Hepatocyte (in vitro differentiated cells): ENCODE data around the gene C12orf42. TPM values are rescaled to one million over a fixed set of nuclear protein-coding genes. Genes with fewer than 3 reads are reported as not detected.

ENCODE experiments used
- DNase-seq: peaks from one replicate; pipeline ENCODE4 v3.0.0-alpha.2; 2016; ENCODE audit warnings: low spot score
- H2AFZ ChIP-seq: fragments of 200-600 bp; sonication (generic); 2 replicates; pipeline ENCODE4 v1.6.0; 2016; ENCODE audit warnings: antibody characterized with exemption, mild to moderate bottlenecking
- H3K27ac ChIP-seq: fragments of 200-600 bp; sonication (generic); 2 replicates; pipeline ENCODE4 v1.5.1; 2016; ENCODE audit warnings: mild to moderate bottlenecking
- H3K27me3 ChIP-seq: fragments of 200-600 bp; sonication (generic); 2 replicates; pipeline ENCODE4 v1.6.1; 2016
- H3K36me3 ChIP-seq: fragments of 200-600 bp; sonication (generic); replicated peaks from 2 replicates; pipeline ENCODE4 v1.5.1; 2016; ENCODE audit warnings: low read depth; ENCODE audit not compliant: insufficient read depth
- H3K4me1 ChIP-seq: fragments of 200-600 bp; sonication (generic); 2 replicates; pipeline ENCODE4 v1.5.1; 2016; ENCODE audit warnings: mild to moderate bottlenecking, moderate library complexity; ENCODE audit not compliant: insufficient read depth
- H3K4me2 ChIP-seq: fragments of 200-600 bp; sonication (generic); 2 replicates; pipeline ENCODE4 v1.6.0; 2016
- H3K4me3 ChIP-seq: fragments of 200-600 bp; sonication (generic); 2 replicates; pipeline ENCODE4 v1.5.1; 2016; ENCODE audit warnings: mild to moderate bottlenecking
- H3K79me2 ChIP-seq: fragments of 200-600 bp; sonication (generic); 2 replicates; pipeline ENCODE4 v1.6.0; 2017; ENCODE audit warnings: mild to moderate bottlenecking
- H3K9me2 ChIP-seq: fragments of 200-600 bp; sonication (generic); replicated peaks from 2 replicates; pipeline ENCODE4 v1.6.0; 2017; ENCODE audit warnings: mild to moderate bottlenecking; ENCODE audit not compliant: insufficient read depth
- H3K9me3 ChIP-seq: fragments of 200-600 bp; sonication (generic); 2 replicates; pipeline ENCODE4 v1.5.1; 2016; ENCODE audit warnings: low read depth, mild to moderate bottlenecking
- H4K20me1 ChIP-seq: fragments of 200-600 bp; sonication (generic); 2 replicates; pipeline ENCODE4 v1.6.0; 2016; ENCODE audit warnings: mild to moderate bottlenecking; ENCODE audit not compliant: insufficient read depth, poor library complexity, severe bottlenecking
- CTCF ChIP-seq: fragments of 200-600 bp; sonication (generic); IDR thresholded peaks from 2 replicates; pipeline ENCODE4 v1.5.1; 2016; ENCODE audit warnings: antibody characterized with exemption, mild to moderate bottlenecking; ENCODE audit not compliant: poor library complexity
- EZH2 ChIP-seq: fragments of 200-600 bp; sonication (generic); IDR thresholded peaks from 2 replicates; pipeline ENCODE4 v1.6.1; 2016; ENCODE audit warnings: antibody characterized with exemption, mild to moderate bottlenecking, borderline replicate concordance
- EZH2phosphoT487 ChIP-seq: fragments of 200-600 bp; sonication (generic); IDR thresholded peaks from one replicate; pipeline ENCODE4 v1.6.1; 2018; ENCODE audit warnings: antibody characterized with exemption, mild to moderate bottlenecking, low read depth, moderate library complexity; ENCODE audit not compliant: unreplicated experiment, severe bottlenecking
- WGBS: methylation state at CpG from one replicate; pipeline ENCODE4 v1.1.6; 2016; ENCODE audit warnings: low lambda C conversion rate; ENCODE audit errors: missing lambda C conversion rate; 5-methylcytosine and 5-hydroxymethylcytosine counted together
- polyA plus RNA-seq: library from polyadenylated mRNA; unstranded; fragments of >200 nt; fragmentation: Nextera tagmentation; extraction: Ambion mirVana; gene quantifications from 2 replicates; pipeline ENCODE4 v1.2.1, GENCODE V29; 2016
- total RNA-seq: library from RNA; depleted of rRNA; stranded (reverse); fragments of >200 nt; gene quantifications from 2 replicates; pipeline ENCODE4 v1.2.3, GENCODE V29; 2014

C12orf42 gene
- total and polyA plus RNA-seq, 2 experiments from 2014 or later, result not detected

- Histone ChIP-seq H3K9me2 (no peaks in the 10 kb centered on the region), H2AFZ (no peak overlapping the region), H3K27me3 (peaks cover 6% of the 10 kb centered on the region), H3K36me3 (no peaks in the 10 kb centered on the region), H3K27ac (no peak overlapping the region), H3K4me3 (no peak overlapping the region), H3K9me3 (no peaks in the 10 kb centered on the region), H3K4me2 (no peak overlapping the region), H3K79me2 (no peaks in the 10 kb centered on the region), H4K20me1 (no peaks in the 10 kb centered on the region), H3K4me1 (no peaks in the 10 kb centered on the region)
- no peak for TF ChIP-seq EZH2phosphoT487
- TF ChIP-seq EZH2, result no peak
- no peak for TF ChIP-seq CTCF
- no peak for DNase-seq
- WGBS, result 96% methylated on average over 7 of the region's 7 CpGs
Observed at GRCh38 chr12:103504606-103505005, 8.8 kb upstream of the C12orf42 start.

GRCh38 chr12:103503546-103504480 is 8.0 kb upstream of the C12orf42 start:
- no peaks in the 10 kb centered on the region for H3K36me3 ChIP-seq
- H3K4me1 ChIP-seq, result no peaks in the 10 kb centered on the region
- no peaks in the 10 kb centered on the region for H3K79me2 ChIP-seq
- H3K4me2 ChIP-seq, result no peak overlapping the region
- WGBS, result 89% methylated on average over 14 of the region's 14 CpGs
- no peaks in the 10 kb centered on the region for H3K9me3 ChIP-seq
- TF ChIP-seq EZH2 (no peak), CTCF (peak; percentile 48)
- peak; percentile 60 for DNase-seq
- H3K27ac ChIP-seq, result no peak overlapping the region
- H3K9me2 ChIP-seq, result no peaks in the 10 kb centered on the region
- no peak overlapping the region for H2AFZ ChIP-seq
- H3K27me3 ChIP-seq, result no peaks in the 10 kb centered on the region
- H4K20me1 ChIP-seq, result no peaks in the 10 kb centered on the region
- no peak overlapping the region for H3K4me3 ChIP-seq

GRCh38 chr12:103501447-103501846 is 5.7 kb upstream of the C12orf42 start:
- no peak for DNase-seq

More at GRCh38 chr12:103501447-103501846, 5.7 kb upstream of the C12orf42 start:
- Histone ChIP-seq H4K20me1 (no peaks in the 10 kb centered on the region), H3K9me3 (no peaks in the 10 kb centered on the region), H3K27me3 (peaks cover 7% of the 10 kb centered on the region), H3K36me3 (no peaks in the 10 kb centered on the region), H3K79me2 (no peaks in the 10 kb centered on the region), H2AFZ (no peak overlapping the region), H3K4me1 (no peaks in the 10 kb centered on the region), H3K27ac (no peak overlapping the region), H3K4me2 (no peak overlapping the region), H3K9me2 (no peaks in the 10 kb centered on the region), H3K4me3 (no peak overlapping the region)
- 92% methylated on average over 5 of the region's 5 CpGs for WGBS
- TF ChIP-seq EZH2phosphoT487 (no peak), EZH2 (no peak), CTCF (no peak)
